ENCODE results near the gene DPF3.
"Not testable (repeated sequence)": the region's sequence is repeated elsewhere in the genome, so short reads cannot be mapped to it uniquely, and the experiment has no call there.

The DPF3 gene

DNA sequence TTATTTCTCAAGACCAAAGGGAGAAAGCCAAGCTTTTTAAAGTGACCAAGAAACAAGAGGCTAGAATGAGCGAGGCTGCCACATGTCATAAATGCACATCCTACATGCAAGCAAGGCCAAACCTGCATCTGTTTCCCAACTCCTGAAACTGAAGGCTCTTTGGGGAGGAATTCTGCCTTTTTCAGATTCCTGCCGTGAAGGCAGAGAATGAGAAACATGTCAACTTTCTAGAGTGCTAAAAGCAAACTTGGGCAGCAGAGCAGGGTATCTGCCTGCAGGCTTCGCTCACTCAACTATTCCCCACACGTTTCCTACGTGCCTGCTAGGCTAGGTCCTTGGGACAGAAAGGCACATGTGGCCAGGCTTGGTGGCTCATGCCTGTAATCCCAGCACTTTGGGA is 15.2 kb downstream of the DPF3 start:
- no peak for DNase-seq

DNA sequence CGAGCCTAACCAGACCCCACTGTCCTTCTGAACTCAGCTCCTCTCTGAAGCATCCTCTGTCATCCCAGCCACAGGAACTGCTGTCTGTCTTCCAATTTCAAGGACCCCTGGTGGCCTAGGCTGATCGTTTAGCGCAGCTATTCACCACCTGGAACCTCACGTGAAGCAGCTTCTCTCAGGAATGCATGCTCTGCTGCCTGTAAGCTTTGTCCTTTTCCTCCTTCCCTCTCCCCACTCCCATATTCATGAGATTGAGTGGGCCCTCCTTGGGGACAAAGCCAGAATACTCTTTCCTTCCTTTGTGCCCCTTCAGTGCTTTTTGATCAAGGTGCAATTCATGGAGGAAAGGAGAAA is 17.2 kb downstream of the DPF3 start:
- no peak for DNase-seq

DNA sequence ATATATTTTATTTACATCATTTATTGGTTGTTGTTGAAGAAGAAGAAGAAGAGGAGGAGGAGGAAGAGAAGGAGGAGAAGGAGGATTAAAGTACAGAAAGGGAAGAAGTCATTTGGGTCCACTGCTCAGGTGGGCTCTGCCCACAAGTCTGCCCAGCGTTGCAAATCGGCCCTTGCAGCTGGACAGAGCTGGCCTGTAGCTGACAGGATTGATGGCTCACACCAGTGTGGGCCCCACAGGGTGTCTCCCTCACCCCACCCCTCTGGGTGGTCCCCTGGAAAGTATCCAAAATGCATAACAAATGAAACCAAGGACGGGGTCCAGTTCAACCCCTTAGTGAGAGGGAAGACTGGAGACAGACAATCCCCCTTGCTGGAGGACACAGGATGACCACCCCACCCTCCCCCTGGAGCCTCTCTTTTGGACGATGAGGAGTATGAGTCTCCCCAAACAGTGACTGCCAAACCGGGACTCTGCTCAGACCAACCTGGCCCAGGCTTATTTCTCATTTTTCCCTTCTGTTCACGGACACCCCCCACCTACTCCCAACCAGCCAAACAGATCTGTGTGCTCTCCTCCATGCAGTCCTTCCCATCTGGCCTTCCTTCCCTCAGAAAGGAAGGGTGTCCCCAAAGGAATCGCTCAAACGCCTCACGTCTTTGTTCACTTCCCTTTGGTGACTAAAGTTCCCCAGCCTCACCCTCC is 17.7 kb downstream of the DPF3 start:
- DNase-seq: no peak

DNA sequence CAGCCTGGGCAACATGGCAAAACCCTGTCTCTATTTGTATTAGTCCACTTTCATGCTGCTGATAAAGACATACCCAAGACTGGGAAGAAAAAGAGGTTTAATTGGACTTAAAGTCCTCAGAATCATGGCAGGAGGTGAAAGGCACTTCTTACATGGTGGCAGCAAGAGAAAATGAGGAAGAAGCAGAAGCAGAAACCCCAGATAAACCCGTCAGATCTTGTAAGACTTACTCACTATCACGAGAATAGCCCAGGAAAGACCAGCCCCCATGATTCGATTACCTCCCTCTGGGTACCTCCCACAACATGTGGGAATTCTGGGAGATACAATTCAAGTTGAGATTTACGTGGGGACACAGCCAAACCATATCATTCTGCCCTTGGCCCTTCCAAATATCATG is 23.0 kb downstream of the DPF3 start:
- not testable (repeated sequence) for DNase-seq

DNA sequence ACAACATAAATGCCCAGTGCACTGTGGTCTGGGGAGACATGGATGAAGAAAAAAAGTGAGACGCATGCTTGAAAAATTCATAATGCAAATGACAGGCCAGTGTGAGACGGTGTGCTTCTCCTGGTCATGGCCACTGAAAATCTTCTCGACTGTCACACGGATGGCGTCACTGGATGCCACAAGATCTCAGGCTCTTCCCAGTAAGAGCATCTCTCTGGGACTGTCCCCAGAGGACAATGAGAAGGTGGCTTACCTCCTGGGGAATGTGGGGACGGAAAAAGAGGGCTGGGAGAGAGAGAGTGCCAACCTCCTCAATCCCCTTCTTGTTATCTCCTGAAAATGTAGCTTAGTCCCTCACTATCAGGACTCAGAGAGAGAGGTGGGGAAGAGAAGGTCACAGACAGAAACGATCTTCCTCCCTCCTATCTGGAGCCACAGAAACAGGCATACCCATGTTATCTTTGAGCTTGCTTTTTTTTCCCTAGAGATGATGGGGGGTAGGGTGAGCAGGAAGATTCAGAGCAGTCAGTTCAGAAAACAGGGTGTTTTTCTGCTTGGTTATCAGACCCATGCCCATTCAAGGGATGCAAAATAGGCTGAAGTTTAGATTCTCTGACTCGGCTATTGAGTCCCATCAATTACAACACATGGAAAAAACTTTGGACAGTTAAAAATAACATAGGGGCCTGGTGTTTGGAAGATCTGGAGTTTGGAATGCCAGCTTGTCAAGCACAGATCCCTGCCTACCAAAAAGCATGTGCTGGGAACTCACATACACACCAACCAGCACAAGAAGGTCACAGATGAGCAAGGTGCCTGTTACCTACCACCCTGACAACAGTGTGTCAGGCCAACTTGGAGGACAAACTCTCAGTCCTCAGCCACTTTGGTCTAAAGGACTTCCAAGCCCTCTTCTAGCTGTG is 24.2 kb downstream of the DPF3 start:
- no peak for DNase-seq

DNA sequence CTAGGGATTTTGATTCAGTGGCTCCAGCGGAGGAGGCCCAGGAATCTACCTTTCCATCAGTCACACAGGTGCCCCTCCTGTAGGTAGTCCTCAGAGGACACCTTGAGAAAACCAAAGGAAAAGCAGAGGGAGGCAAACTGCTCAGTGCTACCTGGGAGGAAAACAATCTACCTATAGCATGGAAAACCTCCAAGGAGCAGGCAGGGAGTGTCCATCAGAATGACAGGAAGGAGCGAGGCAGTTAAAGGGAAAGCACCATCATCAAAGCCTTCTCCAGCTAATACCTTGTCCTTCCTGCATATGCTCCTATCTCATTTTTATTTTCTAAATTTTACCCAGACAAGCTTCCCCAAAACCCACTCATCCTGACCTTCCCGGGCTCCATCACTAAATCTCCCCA is 25.4 kb downstream of the DPF3 start:
- no peak for DNase-seq

DNA sequence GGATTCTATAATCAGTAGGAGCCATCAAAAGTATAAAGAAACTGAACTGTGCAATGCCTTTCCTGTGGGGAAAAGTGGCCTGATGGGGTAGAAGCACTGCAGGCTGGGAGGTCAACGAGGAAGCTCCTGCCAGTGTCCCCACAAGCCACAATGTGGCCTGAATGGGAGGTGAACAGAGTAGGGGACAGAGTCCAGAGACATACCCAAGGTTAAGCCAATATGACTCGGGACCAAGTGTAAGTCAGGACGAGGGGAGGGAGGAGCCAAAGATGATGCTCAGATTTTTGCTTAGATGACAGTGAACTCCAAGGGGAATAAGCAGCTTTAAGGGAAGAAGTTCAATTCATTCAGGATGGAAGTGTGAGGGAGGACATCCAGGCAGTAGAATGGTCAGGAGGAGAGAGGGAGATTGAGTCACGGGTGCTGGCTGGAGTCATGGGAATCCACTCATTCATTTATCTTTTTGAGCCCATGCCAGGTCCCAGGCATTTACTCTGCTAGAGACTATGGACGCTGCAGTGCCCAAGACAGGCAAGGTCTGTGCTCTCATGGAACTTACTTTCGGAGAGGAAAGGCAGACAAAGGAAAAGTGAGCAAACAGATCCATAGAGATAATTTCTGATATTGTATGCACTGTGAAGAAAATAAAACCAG is 29.1 kb downstream of the DPF3 start:
- DNase-seq: no peak

DNA sequence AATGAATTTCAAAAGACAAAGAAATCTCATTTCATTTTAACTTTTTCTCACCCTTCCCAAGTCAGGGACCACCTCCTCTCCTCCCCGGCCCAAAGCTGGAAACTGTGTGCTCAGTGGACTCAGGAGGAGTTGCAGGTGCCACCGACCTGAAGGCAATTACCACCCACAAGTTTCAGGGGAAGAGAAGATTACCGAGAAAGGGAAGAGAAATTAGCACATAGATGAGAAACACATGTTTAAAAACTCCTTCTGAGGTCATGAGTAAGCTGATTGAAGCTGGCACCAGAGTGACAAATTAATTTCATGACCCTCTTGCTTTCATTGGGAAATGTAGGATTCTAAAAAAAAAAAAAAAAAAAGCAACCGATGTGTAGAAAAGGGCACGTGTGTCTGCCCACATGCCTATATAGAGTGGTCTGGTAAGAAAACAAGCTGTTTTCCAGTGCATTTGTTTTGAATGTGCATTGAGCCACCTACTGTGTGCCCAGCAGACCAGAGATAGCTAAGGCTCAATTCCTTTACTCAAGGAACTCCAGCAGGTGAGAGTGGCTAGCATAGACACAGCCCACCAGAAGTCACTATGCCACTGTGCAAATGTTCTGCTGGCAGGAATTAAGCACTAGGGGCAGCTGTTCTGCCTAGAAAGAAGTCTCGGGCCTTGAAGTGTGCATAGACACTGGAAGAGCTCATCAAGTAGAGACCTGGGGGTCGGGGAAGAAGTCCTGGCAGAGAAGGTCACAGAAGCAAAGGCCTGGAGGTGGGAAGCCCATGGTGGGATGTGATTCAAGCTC is 30.5 kb downstream of the DPF3 start:
- no peak for DNase-seq

DNA sequence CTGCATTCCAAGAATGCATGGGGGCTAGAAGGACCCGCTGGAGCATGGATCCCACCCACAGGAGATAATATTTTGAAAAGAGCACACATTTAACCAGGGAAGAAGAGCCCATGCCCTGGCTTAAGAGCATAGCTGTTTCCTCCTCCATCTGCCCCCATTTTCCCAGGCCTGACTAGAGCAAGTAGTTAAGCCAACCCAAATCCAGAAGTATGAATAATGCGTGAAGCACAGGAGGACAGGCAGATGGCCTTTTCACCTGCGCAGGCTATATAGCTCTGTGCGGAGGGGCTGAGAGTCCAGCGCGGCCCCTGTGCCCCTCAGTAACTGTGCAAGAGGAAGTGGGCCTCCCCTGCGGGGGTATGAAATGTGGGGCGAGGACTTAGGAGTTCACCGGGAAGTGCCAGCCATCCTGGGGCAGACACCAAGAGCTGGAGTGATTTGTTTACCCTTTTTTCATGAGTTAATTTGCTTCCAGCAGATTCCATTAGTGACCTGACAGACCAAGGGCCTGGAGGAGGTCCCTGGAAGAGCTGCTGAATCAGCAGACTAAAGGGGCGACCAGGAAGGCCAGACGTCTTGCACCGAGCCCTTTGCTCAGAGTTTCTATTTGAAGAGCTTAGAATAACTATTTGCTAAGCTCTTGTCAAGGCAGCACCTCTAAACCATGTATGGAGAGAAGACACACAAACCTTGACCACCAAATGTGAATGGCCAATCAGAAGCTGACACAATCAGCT is 37.2 kb downstream of the DPF3 start:
- DNase-seq: no peak

DNA sequence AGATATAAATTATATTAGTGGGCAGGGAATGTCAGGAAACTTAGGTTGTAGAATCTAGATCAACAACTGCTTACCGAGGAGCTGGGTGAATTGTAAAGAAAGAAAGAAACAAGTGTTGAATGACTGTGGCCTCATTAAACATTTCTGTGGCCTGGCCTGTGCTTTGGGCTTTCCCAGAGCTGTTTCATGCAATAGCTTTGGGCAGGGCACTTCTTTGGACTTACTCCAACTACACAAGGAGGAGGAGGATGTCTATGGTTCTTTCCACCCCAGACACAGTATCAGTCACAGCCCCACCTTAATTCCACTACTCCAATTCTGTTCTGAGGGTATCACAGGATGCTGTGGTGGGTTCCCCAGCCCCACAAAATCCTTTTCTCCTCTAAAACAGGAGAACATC is 38.0 kb downstream of the DPF3 start:
- no peak for DNase-seq

DNA sequence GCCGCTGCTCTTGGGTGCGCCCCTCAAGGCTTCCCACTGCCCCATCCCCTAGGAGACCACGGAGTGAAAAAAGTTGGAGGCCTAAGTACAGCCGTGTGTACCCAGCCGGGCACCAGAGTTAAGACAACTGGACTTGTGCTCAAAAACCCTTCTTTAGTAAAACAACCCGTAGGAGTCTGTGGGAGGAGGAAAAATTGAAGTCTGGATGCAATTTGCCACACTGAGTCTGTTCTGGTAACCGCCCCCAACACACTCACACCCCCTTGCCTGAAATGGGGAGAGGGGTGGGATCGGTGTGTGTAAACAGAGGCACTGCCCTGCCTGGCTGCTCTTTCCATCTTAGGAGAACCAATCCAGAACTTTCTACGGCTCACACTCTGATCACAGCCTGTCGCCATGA is 41.7 kb downstream of the DPF3 start:
- DNase-seq: no peak

DNA sequence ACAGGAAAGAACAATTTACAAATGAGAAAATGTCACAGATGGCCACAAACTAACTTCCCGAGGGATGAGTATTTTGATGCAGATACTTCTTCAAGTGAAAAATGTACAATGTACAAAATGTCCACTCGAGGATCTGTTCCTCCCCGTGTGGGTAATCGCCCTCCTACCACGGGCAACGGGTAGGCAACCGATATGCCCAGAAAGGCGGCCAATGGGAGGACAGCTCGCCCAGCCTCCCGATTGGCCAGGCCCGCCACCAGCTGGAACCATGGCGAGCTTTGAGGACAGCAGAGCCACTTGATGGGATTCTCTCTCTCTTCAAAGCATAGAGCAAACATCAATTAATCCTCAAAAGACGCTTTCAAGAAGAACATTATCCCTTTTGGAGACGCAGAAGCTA is 42.3 kb downstream of the DPF3 start:
- DNase-seq: no peak

DNA sequence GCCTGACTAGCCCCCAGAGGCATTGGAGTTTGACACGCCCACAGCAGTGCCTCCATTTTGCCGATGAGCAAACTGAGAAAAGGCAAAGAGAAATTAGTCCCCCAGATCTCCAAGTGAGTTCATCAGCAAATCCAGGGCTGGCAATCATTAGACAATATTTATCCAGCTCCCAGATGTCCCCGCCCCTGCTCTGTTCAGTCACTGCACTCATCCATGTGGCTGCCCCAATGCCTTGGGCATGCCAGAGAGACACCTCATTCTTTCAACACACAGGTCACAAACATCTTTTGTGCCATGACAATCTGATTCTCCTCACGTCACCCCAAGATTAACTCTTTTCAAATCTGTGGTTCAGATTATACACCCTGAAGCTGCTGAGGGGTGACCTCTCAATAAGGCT is 43.5 kb downstream of the DPF3 start:
- no peak for DNase-seq

DNA sequence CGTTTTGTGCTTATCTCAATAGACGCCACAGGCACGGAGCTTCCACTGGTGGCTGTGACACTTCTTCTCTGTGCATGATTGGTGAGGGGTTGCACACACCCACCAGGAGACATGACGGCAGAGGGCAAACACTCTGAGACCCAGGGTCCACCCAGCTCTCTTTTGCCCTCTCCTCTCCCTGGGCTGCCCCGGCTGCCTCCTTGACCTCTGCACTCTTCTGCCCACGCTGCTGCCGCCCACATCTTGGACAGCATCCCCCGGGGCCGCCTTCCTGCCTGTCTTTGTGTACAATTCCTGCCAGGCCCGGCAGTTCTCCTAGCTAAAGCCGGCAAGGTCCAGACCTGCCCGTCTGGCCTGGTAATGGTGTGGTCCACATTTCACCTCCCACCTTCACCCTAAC is 44.7 kb downstream of the DPF3 start:
- DNase-seq: no peak

DNA sequence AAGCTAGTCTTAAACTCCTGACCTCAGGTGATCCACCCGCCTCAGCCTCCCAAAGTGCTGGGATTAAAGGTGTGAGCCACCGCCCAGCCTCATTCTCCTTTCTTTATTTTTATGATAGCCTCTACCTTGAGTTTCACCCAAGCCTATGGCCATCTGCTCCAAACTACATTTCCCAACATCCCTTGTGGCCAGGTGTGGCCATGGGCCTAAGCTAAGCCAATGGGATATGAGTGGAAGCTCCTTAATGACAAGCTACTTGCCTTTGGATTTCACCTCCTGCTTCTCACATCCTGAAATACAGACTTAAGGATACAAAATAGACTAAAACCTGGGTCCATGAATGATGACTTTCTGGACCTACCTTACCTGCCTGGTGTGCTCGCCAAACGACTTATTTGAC is 46.2 kb downstream of the DPF3 start:
- no peak for DNase-seq

DNA sequence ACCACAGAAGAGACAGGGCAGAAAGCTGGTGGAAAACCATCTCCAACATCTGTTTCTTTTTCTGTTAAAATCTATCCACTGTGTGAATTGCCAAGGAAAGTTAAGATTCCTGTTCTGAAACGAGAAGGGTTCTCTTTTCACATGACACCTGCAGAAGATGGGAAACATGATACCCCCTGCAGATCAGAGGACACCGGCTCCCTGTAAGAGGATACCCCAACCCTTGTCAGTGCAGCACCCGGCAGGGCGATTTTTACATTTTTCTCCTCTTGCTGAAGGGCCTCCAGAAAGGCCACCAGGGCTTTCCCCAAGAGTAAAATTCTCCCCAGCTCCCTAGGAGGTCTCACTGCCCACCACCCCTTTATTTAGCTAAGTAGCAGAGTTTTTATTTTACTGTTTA is 48.2 kb downstream of the DPF3 start:
- no peak for DNase-seq

DNA sequence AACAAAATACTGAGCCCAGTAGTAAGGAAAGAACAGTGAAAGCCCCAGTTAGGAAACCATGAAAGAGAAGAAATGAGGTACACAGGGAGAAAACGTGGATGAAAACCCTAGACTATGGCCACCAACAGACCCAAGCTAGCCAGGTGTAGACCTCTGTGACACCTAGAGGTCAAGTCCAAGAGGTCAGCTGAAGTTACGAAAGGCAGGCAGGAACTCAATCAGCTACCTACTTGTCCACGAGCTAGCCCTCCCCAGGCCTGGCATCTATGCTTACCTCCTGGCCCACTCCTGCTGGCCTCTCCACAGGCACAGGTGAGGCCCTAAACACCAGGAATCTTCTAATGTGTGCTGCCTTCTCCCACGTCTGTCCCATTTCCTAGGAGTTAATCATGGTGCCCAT is 48.7 kb downstream of the DPF3 start:
- no peak for DNase-seq

DNA sequence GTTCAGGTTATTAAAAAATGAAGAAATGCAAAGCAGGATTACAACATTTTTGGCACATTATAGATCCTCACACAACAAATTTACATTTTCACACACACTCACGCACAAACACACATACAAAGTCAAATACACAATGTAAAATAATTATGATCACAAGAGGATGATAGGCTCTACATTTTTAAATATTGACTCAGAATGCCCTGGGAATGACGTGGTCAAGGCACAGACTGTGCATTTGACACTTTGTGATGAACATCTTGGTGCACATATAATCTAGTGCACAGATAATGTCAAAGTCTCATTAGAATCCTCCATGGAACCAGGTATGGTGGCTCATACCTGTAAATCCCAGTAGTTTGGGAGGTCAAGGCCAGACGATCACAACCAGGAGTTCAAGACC is 49.4 kb downstream of the DPF3 start:
- DNase-seq: no peak

DNA sequence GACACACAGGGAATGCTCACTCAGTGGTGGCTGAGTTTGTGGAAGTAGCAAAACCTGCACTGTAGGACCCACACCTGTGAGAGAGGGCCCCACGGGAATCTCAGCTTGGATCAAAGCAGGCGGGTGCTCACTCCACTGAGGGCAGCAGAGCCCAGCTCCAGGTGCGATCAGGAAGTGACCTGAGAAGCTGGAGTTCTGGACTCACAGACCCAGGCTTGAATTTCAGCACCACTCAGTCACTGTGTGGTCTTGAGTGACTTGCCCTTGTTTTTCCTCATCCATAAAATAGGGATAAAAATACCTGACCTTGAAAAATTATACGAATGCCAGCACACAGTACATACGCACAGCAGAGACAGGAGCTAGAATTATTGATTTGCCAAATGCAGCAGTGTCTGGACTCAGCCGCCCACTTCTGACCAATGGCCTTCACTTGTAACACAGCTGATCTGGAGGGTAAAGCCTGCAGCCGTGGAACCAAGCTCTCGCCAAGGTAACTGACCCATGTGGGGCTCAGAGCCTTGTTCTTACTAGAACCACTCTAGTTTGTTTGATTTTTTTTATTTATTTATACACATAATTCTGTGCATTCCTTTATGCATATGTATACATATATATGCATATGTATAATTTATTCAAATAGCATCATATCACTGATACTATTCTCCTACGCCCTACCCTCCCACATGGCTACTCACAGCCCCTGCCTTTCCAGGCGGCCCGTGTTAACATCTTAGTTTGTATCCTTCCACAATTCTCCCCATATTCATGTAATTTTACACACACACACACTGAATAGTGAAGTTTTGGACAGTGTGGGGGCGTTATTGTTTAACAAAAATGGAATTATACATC is 53.9 kb downstream of the DPF3 start:
- DNase-seq: no peak

DNA sequence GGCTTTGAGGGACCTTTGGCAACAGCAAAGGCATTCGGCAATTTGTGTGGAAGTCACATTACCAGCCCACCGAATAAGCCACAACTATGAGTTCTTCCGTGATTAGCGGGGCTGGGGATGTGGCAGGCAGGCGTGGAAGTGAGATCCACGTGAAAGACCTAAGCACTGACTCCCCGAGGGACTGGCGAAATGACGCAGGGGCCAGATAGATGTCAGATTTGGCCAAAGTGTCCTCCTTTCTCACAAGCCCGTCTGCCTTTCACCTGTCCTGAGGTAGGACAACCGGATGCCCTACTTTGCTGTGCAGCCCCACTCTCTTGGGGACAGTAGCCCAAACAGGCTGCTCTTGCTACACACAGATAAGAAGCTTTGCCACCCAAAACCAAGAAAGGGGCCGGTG is 54.5 kb downstream of the DPF3 start:
- DNase-seq: no peak

DNA sequence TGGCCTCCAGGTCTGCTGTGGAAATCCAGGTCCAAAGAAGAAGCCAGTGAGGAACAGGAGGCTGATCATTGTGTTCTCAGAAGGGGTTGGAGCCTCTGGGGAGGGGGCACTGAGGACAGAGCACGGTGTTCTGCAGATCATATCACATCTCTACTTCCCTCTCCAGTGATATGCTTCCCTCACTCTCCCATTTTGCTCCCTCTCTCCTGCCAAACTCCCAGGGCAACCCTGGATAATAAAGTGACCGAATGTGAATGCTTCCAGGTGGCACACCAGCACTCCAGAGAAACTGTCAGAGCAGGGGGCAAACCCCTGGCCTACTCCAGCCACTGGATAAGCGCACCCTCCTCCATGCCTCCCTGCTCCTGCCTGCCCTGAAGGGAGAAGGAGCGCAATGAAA is 57.8 kb downstream of the DPF3 start:
- no peak for DNase-seq

DNA sequence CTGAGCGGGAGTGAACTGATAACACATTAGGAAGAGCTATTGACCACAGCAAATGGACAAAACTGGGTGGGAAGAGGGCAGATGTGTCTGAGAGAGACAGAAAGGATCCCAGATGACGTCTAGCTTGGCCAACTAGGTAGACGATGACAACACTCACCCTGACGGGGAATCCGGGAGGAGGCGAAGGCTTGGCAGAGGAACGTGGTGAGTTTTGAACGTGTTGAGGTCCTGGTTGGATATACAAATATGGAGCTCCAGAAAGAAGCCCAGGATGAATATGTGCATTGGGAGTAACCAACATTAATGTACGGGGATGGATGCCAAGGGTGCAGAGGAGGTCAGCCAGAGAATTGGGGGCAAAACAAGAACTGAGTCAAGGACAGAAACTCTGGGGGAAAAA is 60.7 kb downstream of the DPF3 start:
- no peak for DNase-seq
